ENCODE data around the gene ARHGEF4. TPM values are rescaled to one million over a fixed set of nuclear protein-coding genes. Genes with fewer than 3 reads are reported as not detected.

The ARHGEF4 gene
- total RNA-seq, 1 experiment from 2014 or later = 21.8 TPM

DNA sequence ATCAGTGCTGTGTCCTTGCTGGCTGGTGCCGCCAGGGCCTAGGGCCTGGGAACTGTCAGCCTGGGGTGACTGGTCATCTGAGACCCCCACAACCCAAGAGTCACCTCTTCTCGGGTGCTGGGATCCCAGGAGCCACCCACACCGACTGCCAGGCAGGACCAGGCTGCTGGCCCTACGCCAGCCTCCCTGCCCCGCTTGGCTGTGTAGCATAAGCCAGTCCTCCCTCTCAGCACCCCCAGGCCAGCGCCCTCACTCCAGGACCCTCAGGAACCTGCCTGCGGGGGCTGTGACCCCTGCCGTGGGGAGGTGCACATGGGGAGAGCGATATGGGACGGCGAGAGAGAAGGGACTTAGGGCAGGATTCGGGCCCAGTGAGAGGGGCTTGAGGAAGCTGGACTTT is 9.5 kb downstream of the ARHGEF4 start:
- TF ChIP-seq, protein P1, sequence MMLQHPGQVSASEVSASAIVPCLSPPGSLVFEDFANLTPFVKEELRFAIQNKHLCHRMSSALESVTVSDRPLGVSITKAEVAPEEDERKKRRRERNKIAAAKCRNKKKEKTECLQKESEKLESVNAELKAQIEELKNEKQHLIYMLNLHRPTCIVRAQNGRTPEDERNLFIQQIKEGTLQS (CRISPR knock-in tag; conservative IDR thresholded peaks at IDR 0.05) = no peak
- TF ChIP-seq CREM (CRISPR knock-in tag; IDR thresholded peaks at IDR 0.05) (no peak), PRRX2 (CRISPR knock-in tag; IDR thresholded peaks at IDR 0.05) (no peak), NFATC4 (CRISPR knock-in tag; IDR thresholded peaks at IDR 0.05) (no peak), SMAD4 (CRISPR knock-in tag; IDR thresholded peaks at IDR 0.05) (no peak), RORB (CRISPR knock-in tag; IDR thresholded peaks at IDR 0.05) (no peak), ATF1 (CRISPR knock-in tag; IDR thresholded peaks at IDR 0.05) (no peak), FOXP1 (CRISPR knock-in tag; IDR thresholded peaks at IDR 0.05; ENCODE audit: borderline replicate concordance) (no peak), ZNF317 (CRISPR knock-in tag; IDR thresholded peaks at IDR 0.05; ENCODE audit: borderline replicate concordance, low read depth) (no peak), NR1H2 (CRISPR knock-in tag; IDR thresholded peaks at IDR 0.05) (no peak), FOXJ3 (CRISPR knock-in tag; IDR thresholded peaks at IDR 0.05; ENCODE audit: borderline replicate concordance) (no peak), KAT7 (CRISPR knock-in tag; IDR thresholded peaks at IDR 0.05; ENCODE audit: borderline replicate concordance) (no peak), CREB1 (CRISPR knock-in tag; IDR thresholded peaks at IDR 0.05) (no peak)
- TF ChIP-seq, protein P2, sequence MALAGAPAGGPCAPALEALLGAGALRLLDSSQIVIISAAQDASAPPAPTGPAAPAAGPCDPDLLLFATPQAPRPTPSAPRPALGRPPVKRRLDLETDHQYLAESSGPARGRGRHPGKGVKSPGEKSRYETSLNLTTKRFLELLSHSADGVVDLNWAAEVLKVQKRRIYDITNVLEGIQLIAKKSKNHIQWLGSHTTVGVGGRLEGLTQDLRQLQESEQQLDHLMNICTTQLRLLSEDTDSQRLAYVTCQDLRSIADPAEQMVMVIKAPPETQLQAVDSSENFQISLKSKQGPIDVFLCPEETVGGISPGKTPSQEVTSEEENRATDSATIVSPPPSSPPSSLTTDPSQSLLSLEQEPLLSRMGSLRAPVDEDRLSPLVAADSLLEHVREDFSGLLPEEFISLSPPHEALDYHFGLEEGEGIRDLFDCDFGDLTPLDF (CRISPR knock-in tag; IDR thresholded peaks at IDR 0.05) = no peak
- TF ChIP-seq, protein P3, sequence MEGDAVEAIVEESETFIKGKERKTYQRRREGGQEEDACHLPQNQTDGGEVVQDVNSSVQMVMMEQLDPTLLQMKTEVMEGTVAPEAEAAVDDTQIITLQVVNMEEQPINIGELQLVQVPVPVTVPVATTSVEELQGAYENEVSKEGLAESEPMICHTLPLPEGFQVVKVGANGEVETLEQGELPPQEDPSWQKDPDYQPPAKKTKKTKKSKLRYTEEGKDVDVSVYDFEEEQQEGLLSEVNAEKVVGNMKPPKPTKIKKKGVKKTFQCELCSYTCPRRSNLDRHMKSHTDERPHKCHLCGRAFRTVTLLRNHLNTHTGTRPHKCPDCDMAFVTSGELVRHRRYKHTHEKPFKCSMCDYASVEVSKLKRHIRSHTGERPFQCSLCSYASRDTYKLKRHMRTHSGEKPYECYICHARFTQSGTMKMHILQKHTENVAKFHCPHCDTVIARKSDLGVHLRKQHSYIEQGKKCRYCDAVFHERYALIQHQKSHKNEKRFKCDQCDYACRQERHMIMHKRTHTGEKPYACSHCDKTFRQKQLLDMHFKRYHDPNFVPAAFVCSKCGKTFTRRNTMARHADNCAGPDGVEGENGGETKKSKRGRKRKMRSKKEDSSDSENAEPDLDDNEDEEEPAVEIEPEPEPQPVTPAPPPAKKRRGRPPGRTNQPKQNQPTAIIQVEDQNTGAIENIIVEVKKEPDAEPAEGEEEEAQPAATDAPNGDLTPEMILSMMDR (IDR thresholded peaks at IDR 0.05) = no peak
- H3K9me3 Mint-ChIP-seq = no peaks in the 10 kb centered on the region
- no peaks in the 10 kb centered on the region for H3K27me3 Mint-ChIP-seq (ENCODE audit: low read depth)
- CTCF ChIA-PET = interaction anchor here (2.7 kb wide), 1 partner anchor 49 kb away, joined by 14 read pairs; no protein-coding TSS in a partner anchor
- H3K36me3 Mint-ChIP-seq = no peaks in the 10 kb centered on the region
- peaks cover 13% of the 10 kb centered on the region for H3K4me1 Mint-ChIP-seq
- H3K27ac Mint-ChIP-seq = no peak overlapping the region
- no peak overlapping the region for H3K4me3 Mint-ChIP-seq
- no peak for ATAC-seq
- POLR2A ChIA-PET = no interaction called here
- no peak for DNase-seq (ENCODE audit: low spot score)

DNA sequence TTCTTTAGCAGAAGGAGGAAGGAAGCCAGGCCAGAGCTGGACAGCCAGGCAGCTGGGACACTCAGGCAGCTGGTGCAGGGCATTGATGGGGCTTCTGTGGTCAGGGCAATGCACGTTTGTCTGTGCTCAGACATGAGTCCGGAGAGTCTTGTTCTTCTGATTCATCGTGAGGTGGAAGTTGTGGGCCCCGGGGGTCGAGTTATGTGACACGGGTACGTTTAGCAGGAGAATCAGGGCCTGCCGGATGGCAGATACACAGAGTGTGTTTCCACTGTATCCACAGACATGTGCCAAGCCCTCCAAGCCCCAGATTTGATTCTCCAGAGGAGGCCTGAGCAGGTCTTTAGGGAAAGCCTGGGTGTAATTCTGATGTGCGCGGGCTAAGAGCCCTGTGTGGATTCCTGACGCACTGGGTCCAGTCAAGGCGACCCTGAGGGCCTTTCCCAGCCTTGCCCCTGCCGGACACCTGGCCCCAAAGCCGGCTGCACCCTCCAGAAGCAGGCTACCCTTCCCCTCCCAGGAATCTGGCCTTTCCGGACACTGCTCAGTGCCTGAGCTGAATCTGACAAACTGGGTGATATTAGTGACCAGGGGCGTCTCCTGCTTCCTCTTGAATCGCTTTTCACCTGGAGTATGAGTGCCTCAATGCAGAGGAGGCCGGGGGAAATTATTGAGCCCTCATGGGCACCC is 10.1 kb downstream of the ARHGEF4 start:
- no peak for ATAC-seq
- Mint-ChIP-seq H3K27ac (no peak overlapping the region), H3K36me3 (no peaks in the 10 kb centered on the region), H3K9me3 (no peaks in the 10 kb centered on the region), H3K27me3 (ENCODE audit: low read depth) (no peaks in the 10 kb centered on the region), H3K4me1 (peaks cover 13% of the 10 kb centered on the region), H3K4me3 (no peak overlapping the region)
- CTCF ChIA-PET = no interaction called here
- TF ChIP-seq, protein P4, sequence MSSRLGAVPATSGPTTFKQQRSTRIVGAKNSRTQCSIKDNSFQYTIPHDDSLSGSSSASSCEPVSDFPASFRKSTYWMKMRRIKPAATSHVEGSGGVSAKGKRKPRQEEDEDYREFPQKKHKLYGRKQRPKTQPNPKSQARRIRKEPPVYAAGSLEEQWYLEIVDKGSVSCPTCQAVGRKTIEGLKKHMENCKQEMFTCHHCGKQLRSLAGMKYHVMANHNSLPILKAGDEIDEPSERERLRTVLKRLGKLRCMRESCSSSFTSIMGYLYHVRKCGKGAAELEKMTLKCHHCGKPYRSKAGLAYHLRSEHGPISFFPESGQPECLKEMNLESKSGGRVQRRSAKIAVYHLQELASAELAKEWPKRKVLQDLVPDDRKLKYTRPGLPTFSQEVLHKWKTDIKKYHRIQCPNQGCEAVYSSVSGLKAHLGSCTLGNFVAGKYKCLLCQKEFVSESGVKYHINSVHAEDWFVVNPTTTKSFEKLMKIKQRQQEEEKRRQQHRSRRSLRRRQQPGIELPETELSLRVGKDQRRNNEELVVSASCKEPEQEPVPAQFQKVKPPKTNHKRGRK (CRISPR knock-in tag; IDR thresholded peaks at IDR 0.05; ENCODE audit: borderline replicate concordance) = no peak
- TF ChIP-seq SP1 (CRISPR knock-in tag; conservative IDR thresholded peaks at IDR 0.05) (no peak), ZNF671 (CRISPR knock-in tag; IDR thresholded peaks at IDR 0.05) (no peak), KAT7 (CRISPR knock-in tag; IDR thresholded peaks at IDR 0.05; ENCODE audit: borderline replicate concordance) (no peak), SMAD3 (CRISPR knock-in tag; IDR thresholded peaks at IDR 0.05; ENCODE audit: borderline replicate concordance) (no peak), ZNF138 (CRISPR knock-in tag; conservative IDR thresholded peaks at IDR 0.05) (no peak), NFATC4 (CRISPR knock-in tag; IDR thresholded peaks at IDR 0.05) (no peak)
- POLR2A ChIA-PET = no interaction called here
- no peak for DNase-seq (ENCODE audit: low spot score)
